Measurements from ENCODE around the gene MYEOV. TPM values are rescaled to one million over a fixed set of nuclear protein-coding genes. Genes with fewer than 3 reads are reported as not detected.

Gene MYEOV
- total and polyA plus RNA-seq, 2 experiments from 2014 or later = 0.14 TPM; not detected in 1

GRCh38 chr11:69318093-69318420 lies 24.1 kb downstream of the MYEOV start:
- Mint-ChIP-seq H3K4me1 (no peaks in the 10 kb centered on the region), H3K27me3 (ENCODE audit: insufficient read depth, low read depth, poor library complexity) (no peaks in the 10 kb centered on the region), H3K27ac (no peak overlapping the region), H3K9me3 (no peaks in the 10 kb centered on the region; the same call in 2 of the 3 replicates), H3K36me3 (ENCODE audit: low read depth) (no peaks in the 10 kb centered on the region), H3K4me3 (no peak overlapping the region)
- Histone ChIP-seq H4K20me1 (replicated peaks; ENCODE audit: insufficient read depth) (no peaks in the 10 kb centered on the region), H3K4me2 (no peak overlapping the region), H3F3A (replicated peaks; ENCODE audit: low read depth) (no peaks in the 10 kb centered on the region), H3K27me3 (ENCODE audit: insufficient read depth) (no peaks in the 10 kb centered on the region), H3K4me3 (no peak overlapping the region), H3K4me1 (ENCODE audit: insufficient read depth) (no peaks in the 10 kb centered on the region), H3K27ac (ENCODE audit: low read depth) (no peak overlapping the region), H3K79me2 (replicated peaks; ENCODE audit: insufficient read depth) (no peaks in the 10 kb centered on the region), H2AFZ (no peak overlapping the region), H3K9me2 (ENCODE audit: insufficient read depth) (no peaks in the 10 kb centered on the region), H3K36me3 (ENCODE audit: insufficient read depth) (no peaks in the 10 kb centered on the region)
- DNase-seq (ENCODE audit: low spot score) (no peak), ATAC-seq (no peak)
- TF ChIP-seq STAT1 (IDR thresholded peaks at IDR 0.05; ENCODE audit: unreplicated experiment) (no peak), CREB1 (CRISPR knock-in tag; IDR thresholded peaks at IDR 0.05; ENCODE audit: low read depth) (no peak), REST (IDR thresholded peaks at IDR 0.05; ENCODE audit: unreplicated experiment) (no peak), ZNF331 (CRISPR knock-in tag; IDR thresholded peaks at IDR 0.05; ENCODE audit: low read depth) (no peak), CTCF (conservative IDR thresholded peaks at IDR 0.05; ENCODE audit: low read depth in 2 of 2) (no peak)

DNA sequence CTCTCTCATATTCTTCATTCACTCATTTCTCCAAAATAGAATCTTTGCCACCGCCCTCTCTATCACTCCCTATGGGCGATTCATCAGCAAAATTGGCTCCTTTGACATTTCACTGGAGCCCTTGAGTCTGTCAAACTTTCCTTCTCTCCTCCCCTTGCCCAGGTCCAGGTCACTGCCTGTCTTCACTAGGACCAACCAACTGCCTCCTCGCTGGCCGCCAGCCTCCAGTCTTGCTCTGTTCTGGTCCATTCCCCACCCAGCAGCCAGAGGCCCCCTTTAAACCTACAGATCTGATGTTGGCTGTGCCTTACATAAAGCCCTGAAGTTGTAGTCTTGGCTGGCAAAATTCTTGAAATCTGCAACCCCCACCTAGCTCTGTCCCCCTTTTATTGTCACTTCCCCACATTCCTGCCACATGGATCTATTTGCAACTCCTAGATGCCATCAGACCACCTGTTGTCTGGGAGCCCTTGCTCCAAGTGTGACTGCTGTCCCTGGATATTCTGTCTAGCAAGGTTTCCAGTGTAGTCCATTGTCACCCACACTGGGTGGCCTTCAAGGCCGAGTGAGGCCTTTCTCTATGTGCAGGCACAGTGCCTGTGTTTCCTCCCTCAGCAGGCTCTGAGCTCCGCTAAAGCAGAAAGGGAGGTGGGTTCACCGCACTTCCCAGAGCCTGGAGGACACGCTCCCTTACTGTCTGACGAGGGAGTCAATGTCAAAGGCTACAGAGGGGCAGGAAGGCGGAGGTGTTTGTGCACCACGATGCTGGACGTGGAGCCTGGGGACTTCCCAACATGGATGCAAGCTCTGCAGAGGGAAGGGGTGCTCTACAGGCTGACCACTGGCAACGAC lies 25.5 kb downstream of the MYEOV start:
- Histone ChIP-seq H4K20me1 (replicated peaks; ENCODE audit: insufficient read depth) (no peaks in the 10 kb centered on the region), H3K4me1 (ENCODE audit: insufficient read depth) (no peaks in the 10 kb centered on the region), H3K79me2 (replicated peaks; ENCODE audit: insufficient read depth) (no peaks in the 10 kb centered on the region), H3K9me2 (ENCODE audit: insufficient read depth) (no peaks in the 10 kb centered on the region), H3K4me3 (no peak overlapping the region), H3K27me3 (ENCODE audit: insufficient read depth) (no peaks in the 10 kb centered on the region), H2AFZ (no peak overlapping the region), H3K36me3 (ENCODE audit: insufficient read depth) (no peaks in the 10 kb centered on the region), H3F3A (replicated peaks; ENCODE audit: low read depth) (no peaks in the 10 kb centered on the region), H3K27ac (ENCODE audit: low read depth) (no peak overlapping the region), H3K4me2 (no peak overlapping the region)
- Mint-ChIP-seq H3K4me1 (no peaks in the 10 kb centered on the region), H3K27ac (no peak overlapping the region), H3K36me3 (ENCODE audit: low read depth) (no peaks in the 10 kb centered on the region), H3K9me3 (no peaks in the 10 kb centered on the region; the same call in 2 of the 3 replicates), H3K4me3 (no peak overlapping the region), H3K27me3 (ENCODE audit: insufficient read depth, low read depth, poor library complexity) (no peaks in the 10 kb centered on the region)
- no peak for ATAC-seq
- no peak for DNase-seq (ENCODE audit: low spot score)
- TF ChIP-seq REST (IDR thresholded peaks at IDR 0.05; ENCODE audit: unreplicated experiment) = no peak
- no peak for TF ChIP-seq STAT1 (IDR thresholded peaks at IDR 0.05; ENCODE audit: unreplicated experiment)
